H1 (cell line): ENCODE data around the gene DNAJC19.
"Not testable (repeated sequence)": the region's sequence is repeated elsewhere in the genome, so short reads cannot be mapped to it uniquely, and the experiment has no call there.

Source experiments
- EGR1 ChIP-seq: IDR thresholded peaks from 2 replicates; pipeline ENCODE4 v1.6.1; 2011; ENCODE audit warnings: low read depth, low read length, borderline replicate concordance
- EP300 ChIP-seq, 2 experiments: IDR thresholded peaks; 1 replicate in 1 of 2; 2 replicates in 1 of 2; pipeline ENCODE4 v1.6.1; 2011 to 2012; ENCODE audit warnings: low read depth in 2 of 2, low read length in 2 of 2, mild to moderate bottlenecking in 2 of 2, borderline replicate concordance in 1 of 2, inconsistent platforms in 1 of 2, moderate library complexity in 1 of 2
- EZH2 ChIP-seq: fragments of 200-600 bp; sonication (generic); IDR thresholded peaks from 2 replicates; pipeline ENCODE4 v1.7.1; 2012; ENCODE audit warnings: low read depth, mild to moderate bottlenecking, moderate library complexity, low read length, inconsistent platforms; ENCODE audit not compliant: severe bottlenecking
- FOSL1 ChIP-seq: IDR thresholded peaks from 2 replicates; pipeline ENCODE4 v1.6.1; 2011; ENCODE audit warnings: mild to moderate bottlenecking, low read depth, low read length, moderate library complexity; ENCODE audit not compliant: insufficient read depth
- HDAC6 ChIP-seq: IDR thresholded peaks from one replicate; pipeline ENCODE4 v1.7.1; 2012; ENCODE audit warnings: low read depth, mild to moderate bottlenecking, inconsistent platforms, low read length, moderate library complexity
- NANOG ChIP-seq: IDR thresholded peaks from 2 replicates; pipeline ENCODE4 v1.6.1; 2011; ENCODE audit warnings: low read length, low read depth, mild to moderate bottlenecking, inconsistent platforms; ENCODE audit not compliant: insufficient read depth, poor library complexity, severe bottlenecking
- POLR2A ChIP-seq, 2 experiments: IDR thresholded peaks; 1 replicate in 1 of 2; 2 replicates in 1 of 2; pipeline ENCODE4 v1.6.1; 2011; ENCODE audit warnings: low read depth in 2 of 2, low read length in 2 of 2, mild to moderate bottlenecking in 2 of 2; ENCODE audit errors: control extremely low read depth in 1 of 2
- POLR2AphosphoS5 ChIP-seq: IDR thresholded peaks from 2 replicates; pipeline ENCODE4 v1.6.1; 2011; ENCODE audit warnings: low read depth, low read length
- SP4 ChIP-seq: IDR thresholded peaks from 2 replicates; pipeline ENCODE4 v1.6.1; 2012; ENCODE audit warnings: low read length, inconsistent platforms
- TF ChIP-seq, protein P1 (sequence below), 3 experiments: IDR thresholded peaks; 1 replicate in 2 of 3; 2 replicates in 1 of 3; pipeline versions ENCODE4 v1.5.1 to v1.6.1; 2011; ENCODE audit warnings: low read length in 3 of 3, mild to moderate bottlenecking in 3 of 3, inconsistent platforms in 2 of 3, low read depth in 1 of 3, moderate library complexity in 1 of 3; ENCODE audit not compliant: insufficient read depth in 1 of 3; ENCODE audit errors: control extremely low read depth in 1 of 3
- TF ChIP-seq, protein P2 (sequence below): IDR thresholded peaks from 2 replicates; pipeline ENCODE4 v1.6.1; 2011; ENCODE audit warnings: low read depth, mild to moderate bottlenecking, low read length; ENCODE audit not compliant: insufficient read depth

DNA sequence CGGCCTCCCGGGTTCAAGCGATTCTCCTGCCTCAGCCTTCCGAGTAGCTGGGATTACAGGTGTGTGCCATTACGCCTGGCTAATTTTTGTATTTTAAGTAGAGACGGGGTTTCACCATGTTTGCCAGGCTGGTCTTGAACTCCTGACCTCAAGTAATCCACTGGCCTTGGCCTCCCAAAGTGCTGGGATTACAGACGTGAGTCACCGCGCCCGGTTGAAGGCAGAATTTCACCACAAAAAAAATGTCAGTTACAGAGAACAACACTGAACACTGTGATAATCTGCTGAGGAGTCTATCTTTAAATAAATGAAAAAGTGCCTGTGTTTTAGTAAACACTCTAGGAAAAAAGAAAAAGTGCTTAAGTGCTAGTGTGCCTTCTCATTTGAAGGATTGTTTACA lies 3.2 kb downstream of the DNAJC19 start:
- TF ChIP-seq, protein P1, sequence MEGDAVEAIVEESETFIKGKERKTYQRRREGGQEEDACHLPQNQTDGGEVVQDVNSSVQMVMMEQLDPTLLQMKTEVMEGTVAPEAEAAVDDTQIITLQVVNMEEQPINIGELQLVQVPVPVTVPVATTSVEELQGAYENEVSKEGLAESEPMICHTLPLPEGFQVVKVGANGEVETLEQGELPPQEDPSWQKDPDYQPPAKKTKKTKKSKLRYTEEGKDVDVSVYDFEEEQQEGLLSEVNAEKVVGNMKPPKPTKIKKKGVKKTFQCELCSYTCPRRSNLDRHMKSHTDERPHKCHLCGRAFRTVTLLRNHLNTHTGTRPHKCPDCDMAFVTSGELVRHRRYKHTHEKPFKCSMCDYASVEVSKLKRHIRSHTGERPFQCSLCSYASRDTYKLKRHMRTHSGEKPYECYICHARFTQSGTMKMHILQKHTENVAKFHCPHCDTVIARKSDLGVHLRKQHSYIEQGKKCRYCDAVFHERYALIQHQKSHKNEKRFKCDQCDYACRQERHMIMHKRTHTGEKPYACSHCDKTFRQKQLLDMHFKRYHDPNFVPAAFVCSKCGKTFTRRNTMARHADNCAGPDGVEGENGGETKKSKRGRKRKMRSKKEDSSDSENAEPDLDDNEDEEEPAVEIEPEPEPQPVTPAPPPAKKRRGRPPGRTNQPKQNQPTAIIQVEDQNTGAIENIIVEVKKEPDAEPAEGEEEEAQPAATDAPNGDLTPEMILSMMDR (IDR thresholded peaks at IDR 0.05; ENCODE audit: control extremely low read depth in 1 of 3, insufficient read depth in 1 of 3, low read depth in 1 of 3, low read length in 3 of 3), result not testable (repeated sequence)
- TF ChIP-seq, protein P2, sequence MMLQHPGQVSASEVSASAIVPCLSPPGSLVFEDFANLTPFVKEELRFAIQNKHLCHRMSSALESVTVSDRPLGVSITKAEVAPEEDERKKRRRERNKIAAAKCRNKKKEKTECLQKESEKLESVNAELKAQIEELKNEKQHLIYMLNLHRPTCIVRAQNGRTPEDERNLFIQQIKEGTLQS, result not testable (repeated sequence)
- TF ChIP-seq POLR2AphosphoS5; POLR2A (IDR thresholded peaks at IDR 0.05; ENCODE audit: control extremely low read depth in 1 of 2, low read depth in 2 of 2, low read length in 2 of 2); EZH2; EP300 (IDR thresholded peaks at IDR 0.05; ENCODE audit: borderline replicate concordance in 1 of 2, low read depth in 2 of 2, low read length in 2 of 2); NANOG; FOSL1; EGR1; SP4; HDAC6: not testable (repeated sequence)
